NCI-H2196 treated with DMSO at 0.1 percent for 48 hours (cell line): ENCODE data around the gene SENP1.
"Not testable (repeated sequence)": the region's sequence is repeated elsewhere in the genome, so short reads cannot be mapped to it uniquely, and the experiment has no call there.

Experiments used
- DNase-seq: peaks from one replicate; lab custom pipeline; 2025; ENCODE audit not compliant: unreplicated experiment; lab: John Stamatoyannopoulos, UW

Gene SENP1

GRCh38 chr12:48115957-48116356 lies 10.1 kb upstream of the SENP1 start:
- DNase-seq, result no peak

- not testable (repeated sequence) for DNase-seq
These were observed 5.4 kb upstream of the SENP1 start for GRCh38 chr12:48111312-48111693.

GRCh38 chr12:48110691-48111311 lies 4.9 kb upstream of the SENP1 start:
- no peak for DNase-seq

GRCh38 chr12:48109424-48109823 lies 3.5 kb upstream of the SENP1 start:
- no peak for DNase-seq

- no peak for DNase-seq
These were observed 1.1 kb upstream of the SENP1 start for GRCh38 chr12:48106681-48107613.

GRCh38 chr12:48105321-48105866 lies 485 bp downstream of the SENP1 start:
- DNase-seq, result no peak

- DNase-seq, result no peak
These were observed 1.3 kb downstream of the SENP1 start for GRCh38 chr12:48104531-48104930.

- no peak for DNase-seq
These were observed 13.3 kb downstream of the SENP1 start for GRCh38 chr12:48092611-48093010.

- no peak for DNase-seq
These were observed 19.6 kb downstream of the SENP1 start for GRCh38 chr12:48086327-48086726.

GRCh38 chr12:48084841-48085460 lies 20.9 kb downstream of the SENP1 start:
- DNase-seq, result no peak

- no peak for DNase-seq
These were observed 21.8 kb downstream of the SENP1 start for GRCh38 chr12:48084066-48084465.

- DNase-seq, result no peak
These were observed 25.1 kb downstream of the SENP1 start for GRCh38 chr12:48080821-48081220.

- DNase-seq, result no peak
These were observed 25.6 kb downstream of the SENP1 start for GRCh38 chr12:48080285-48080684.

GRCh38 chr12:48078901-48079300 lies 27.0 kb downstream of the SENP1 start:
- DNase-seq, result no peak

- DNase-seq, result no peak
These were observed 28.8 kb downstream of the SENP1 start for GRCh38 chr12:48077111-48077510.

- no peak for DNase-seq
These were observed 30.0 kb downstream of the SENP1 start for GRCh38 chr12:48075832-48076231.

- no peak for DNase-seq
These were observed 31.6 kb downstream of the SENP1 start for GRCh38 chr12:48074266-48074665.

- DNase-seq, result no peak
These were observed 33.6 kb downstream of the SENP1 start for GRCh38 chr12:48072266-48072665.

GRCh38 chr12:48071808-48072207 lies 34.1 kb downstream of the SENP1 start:
- DNase-seq, result no peak

GRCh38 chr12:48070731-48071130 lies 35.1 kb downstream of the SENP1 start:
- DNase-seq, result no peak

GRCh38 chr12:48070033-48070432 lies 35.8 kb downstream of the SENP1 start:
- no peak for DNase-seq

GRCh38 chr12:48069241-48069640 lies 36.6 kb downstream of the SENP1 start:
- DNase-seq, result no peak
